GM18505 (cell line): ENCODE data around the gene TBC1D1.

ENCODE experiments used
- ATAC-seq: cut with Tn5 transposase; IDR thresholded peaks from one replicate; pipeline ENCODE4 v1.9.1; 2021; ENCODE audit not compliant: unreplicated experiment
- POLR2A ChIP-seq: IDR thresholded peaks from 4 replicates; pipeline ENCODE4 v1.6.1; 2011; ENCODE audit warnings: borderline replicate concordance; ENCODE audit not compliant: insufficient read depth, insufficient read length; ENCODE audit errors: extremely low read depth

TBC1D1 gene

DNA sequence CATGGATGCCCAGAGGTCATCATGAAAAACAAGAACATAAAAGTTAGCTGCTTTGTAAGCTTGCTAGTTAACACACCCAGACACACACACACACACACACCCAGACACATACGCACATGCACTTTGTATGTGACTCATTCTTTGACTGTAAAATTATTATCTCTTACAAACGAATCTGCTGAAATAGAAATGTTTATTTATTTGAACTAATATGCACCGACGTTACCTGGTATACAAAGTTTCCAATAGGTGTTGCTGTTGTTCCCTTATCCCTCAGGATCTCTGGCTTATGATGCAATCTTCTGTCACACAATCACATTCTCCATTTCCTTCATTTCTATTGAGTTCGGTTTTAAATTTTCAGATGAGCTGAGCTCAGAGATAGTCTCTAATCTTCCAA lies 278.6 kb downstream of the TBC1D1 start:
- no peak for ATAC-seq
- TF ChIP-seq POLR2A: no peak

DNA sequence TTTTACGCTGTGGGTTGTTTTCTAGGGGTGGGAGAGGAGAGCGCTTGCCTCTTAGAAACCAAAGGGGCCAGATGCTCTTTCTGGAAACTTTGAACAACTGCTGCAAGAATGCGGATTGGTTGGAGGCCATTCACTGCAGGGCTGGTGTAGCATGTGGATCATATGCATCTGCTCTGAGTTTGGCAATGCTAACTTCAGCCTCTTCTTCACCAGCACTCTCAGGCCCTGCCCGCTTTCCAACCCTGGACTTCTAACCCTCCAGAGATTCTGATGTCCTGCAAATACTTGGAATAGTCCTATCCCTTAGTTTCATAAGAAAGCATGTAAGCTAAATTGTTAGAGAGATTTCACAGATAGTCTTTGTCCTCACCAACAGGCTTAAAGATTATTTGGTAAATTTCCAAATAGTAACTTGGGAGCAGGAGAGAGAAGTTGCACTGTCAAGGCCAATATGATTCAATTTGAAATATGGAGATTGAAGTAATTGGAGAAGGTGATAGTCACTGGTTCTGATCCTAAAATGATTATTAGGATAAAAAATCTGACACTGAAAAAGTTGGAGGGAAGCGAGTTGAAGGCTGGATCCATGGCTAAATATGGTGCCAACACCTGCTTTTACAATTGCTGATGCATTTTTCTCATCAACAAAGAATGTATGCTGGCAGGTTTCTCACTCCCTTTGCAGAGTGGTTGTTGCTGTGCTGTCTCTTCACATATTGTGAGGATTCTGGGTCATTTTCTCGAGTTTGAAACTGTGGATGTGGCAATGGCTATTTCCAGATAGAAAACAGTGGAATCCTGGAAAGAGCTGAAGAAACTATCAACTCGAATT lies 279.7 kb downstream of the TBC1D1 start:
- ATAC-seq: no peak
- no peak for TF ChIP-seq POLR2A

DNA sequence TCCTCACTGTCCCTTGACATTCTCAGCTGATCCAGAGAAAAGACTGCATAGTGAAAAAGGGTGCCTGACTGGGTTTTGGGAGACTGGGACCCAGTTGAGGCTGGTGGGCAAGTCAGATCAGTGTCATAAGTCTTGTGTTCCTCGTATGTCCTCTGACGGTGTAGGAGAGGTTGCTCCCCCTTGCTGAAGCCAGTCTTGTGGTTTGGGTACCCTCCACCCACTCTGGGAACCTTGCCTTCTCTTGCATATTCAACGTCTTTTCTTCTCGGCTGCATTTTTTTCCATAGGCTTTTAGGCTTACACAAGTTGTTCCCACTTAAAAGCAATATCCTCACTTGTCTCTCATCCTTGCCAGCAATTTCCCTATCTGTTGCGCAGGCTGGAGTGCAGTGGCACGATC lies 281.2 kb downstream of the TBC1D1 start:
- no peak for TF ChIP-seq POLR2A
- no peak for ATAC-seq

DNA sequence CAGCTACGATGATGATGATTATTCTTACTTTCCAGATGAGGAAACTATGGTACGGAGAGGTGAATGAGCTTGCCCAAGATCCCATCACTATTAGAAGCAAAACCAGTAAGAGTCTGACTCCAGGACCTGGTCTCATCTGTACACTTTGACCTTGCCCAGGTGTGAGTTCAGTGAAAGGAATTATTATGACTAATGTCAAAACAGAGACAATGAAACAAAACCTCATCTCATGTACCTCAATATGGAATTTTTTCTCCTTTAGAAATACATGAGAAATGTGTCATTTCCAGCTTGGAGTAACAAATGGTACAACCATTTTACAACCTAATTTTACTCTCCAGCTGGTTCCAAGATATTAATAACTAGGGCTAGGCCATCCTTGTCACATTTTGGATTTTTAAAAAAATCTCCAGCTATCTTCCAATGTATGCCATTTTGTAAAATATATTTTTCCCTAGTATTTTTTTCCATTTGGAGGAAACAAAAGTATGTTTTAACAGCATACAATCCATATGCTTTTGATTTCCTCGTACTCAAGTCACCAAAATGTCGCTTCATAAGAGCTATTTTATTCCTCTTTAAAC lies 283.1 kb downstream of the TBC1D1 start:
- ATAC-seq: no peak
- no peak for TF ChIP-seq POLR2A

DNA sequence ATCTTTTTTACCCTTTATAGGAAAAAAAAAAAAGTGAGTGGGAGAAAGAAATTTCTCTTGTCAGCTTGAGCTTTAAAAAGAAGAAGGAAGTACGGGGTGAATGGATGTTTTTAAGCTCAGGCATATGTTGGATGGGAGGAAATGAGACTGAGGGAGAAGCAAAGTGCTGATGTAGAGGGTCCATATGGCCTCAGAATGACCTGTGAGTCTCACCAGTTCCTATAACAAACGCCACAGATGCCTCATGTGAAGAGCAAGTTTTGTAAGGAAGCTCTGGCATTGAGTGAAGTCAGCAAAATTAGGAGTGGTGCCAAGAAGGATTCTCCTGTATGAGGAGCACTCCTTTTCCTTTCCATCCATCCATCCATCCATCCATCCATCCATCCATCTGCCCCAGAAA lies 283.9 kb downstream of the TBC1D1 start:
- no peak for TF ChIP-seq POLR2A
- no peak for ATAC-seq

DNA sequence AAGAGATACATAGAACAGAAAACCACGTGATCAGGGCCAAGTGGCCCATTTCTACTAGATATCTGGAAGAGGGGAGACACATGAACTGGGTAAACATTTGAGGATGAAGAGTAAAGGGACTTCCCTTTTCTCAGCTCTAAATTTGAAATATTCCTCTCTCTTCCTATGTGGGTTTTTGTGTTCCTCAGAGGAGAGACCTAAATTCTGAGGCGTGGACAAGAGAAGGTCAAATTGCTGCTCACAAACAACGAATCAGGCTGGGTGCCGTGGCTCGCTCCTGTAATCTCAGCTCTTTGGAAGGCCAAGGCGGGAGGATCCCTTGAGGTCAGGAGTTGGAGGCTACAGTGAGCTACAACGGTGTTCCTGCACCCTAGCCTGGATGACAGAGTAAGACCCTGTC lies 285.3 kb downstream of the TBC1D1 start:
- ATAC-seq: no peak
- no peak for TF ChIP-seq POLR2A

DNA sequence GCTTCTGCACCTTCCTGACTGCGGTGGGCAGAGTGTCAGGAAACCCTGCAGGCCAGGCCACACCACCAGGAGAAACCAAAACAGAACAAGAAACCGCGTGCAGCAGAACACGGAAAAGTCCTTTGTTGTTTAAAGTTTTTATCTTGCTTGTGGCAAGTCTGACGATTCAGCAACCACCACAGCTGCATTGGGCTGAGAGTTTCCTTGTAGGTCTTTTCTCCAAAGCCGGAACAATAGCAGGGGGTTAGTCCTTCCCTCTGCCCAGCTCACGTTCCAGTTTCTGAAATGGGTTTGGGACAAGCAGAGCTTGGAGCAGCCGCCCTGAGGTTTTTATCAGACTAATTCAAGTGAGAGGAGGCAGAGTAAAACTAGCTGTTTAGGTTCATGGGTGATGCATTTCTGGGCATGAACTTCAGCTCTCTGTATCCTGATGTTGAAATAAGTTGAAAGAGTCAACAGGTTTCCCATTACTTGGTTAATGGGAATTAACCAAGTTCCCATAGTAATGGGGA lies 286.2 kb downstream of the TBC1D1 start:
- no peak for ATAC-seq
- no peak for TF ChIP-seq POLR2A

DNA sequence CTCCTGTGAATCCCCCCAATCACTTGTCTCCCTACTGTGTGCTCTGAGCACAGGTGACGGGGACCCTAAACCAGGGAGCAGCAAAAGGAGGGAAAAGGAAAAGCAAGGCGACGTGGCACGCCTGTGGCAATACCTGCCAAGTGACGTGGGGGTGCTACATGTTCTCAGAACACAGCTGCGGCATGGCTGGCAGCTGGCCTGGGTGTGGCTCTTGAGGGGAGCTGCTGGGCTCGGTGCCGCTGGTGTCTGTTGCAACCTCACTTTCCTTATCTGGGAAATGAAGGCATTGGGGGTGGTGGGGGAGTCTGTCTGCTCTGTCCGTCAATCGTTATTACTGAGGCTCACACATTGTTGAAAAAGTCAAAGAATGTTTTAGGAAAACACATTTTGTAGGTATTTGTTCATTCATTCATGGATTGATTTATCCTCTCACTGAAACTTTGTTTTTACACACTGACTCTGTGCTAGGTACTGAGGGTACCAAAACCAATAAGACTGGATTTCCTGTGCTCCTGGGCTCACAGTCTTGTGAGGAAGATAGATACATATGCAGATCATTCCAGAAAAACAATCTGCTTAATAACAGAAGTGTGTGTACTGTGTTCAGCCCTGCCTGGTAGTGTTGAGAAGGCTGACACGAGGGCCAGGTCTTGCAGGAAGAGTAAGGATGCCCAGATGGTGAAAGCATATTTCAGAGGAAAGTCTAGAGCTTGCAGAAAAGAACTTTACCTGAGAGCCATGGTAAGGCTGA lies 286.9 kb downstream of the TBC1D1 start:
- TF ChIP-seq POLR2A: no peak
- ATAC-seq: no peak

DNA sequence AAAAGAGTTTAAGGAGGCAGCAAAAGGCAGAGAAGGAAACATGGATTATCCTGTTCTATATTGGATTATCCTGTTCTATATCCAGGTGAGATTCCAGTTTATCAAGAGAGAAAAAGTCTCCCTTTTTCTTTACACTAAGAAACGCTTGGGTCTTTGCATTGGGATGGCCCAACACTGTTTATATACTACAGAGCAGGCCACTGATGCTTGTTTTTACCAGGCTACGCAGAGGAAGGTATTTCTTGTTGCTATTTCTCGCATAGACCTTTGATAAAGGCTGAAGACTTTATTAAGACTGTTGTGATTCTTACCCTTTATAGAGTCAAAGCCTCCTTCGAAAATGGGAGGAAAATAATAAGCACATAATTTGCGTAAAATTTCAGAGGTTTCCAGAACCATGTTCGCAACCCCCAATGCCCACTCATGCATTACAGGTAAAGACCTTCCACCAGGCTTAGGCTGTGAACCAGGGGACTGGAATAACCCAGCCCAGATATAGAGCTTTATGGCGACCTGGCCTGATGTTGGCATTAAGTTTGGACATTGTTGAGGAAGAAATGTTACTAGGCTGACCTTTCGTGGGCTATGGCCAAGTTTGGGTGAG lies 287.6 kb downstream of the TBC1D1 start:
- ATAC-seq: no peak
- no peak for TF ChIP-seq POLR2A

DNA sequence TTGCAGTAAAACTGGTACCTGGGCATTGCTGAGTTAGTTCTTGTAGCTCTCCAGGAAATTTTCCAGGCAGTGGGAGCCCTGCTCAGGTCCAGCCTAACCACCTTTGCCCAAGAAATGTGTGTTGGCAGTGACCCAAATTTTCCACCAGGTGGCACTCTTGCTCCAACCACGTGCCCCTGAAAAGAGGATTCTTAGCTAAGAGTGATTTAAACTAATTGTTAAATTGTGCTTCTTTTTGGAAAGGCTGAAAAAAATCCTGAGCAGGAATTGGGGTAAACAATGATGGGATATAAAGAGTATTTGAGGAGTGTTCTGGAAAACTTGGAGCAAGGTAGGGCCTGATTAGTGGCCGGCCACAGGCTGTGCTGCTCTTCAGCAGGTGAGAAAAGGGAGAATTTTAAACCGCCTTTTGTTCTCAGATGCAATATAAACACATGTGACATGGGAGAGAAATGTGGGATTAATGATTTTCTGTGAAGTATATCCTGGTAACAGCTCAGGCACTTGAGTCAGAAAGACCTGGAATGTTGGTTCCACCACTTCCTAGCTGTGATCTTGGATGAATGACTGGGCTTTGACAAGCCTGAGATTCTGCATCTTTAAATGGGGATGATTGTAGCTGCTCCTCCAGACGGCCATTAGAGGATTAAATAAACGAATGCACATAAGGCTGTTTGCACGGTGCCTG lies 288.9 kb downstream of the TBC1D1 start:
- no peak for ATAC-seq
- no peak for TF ChIP-seq POLR2A

DNA sequence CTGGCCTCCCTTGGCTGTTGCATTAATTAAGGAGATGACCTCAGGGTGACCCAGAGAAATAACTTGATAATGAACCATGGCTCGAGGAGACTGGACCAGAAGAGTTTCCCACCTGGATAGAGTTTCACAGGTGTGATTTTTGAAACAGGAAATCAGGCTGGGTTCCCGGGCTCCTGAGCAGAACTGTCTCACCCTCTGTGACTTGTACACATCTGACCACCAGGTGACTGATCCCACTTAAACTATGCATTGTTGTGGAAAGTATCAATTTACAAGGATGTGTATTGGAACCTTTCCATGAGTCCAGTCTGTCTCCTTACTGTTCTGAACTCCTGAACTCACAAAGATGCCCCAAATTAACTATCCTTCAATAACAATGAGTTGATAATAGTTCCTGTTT lies 289.6 kb downstream of the TBC1D1 start:
- ATAC-seq: no peak
- no peak for TF ChIP-seq POLR2A

DNA sequence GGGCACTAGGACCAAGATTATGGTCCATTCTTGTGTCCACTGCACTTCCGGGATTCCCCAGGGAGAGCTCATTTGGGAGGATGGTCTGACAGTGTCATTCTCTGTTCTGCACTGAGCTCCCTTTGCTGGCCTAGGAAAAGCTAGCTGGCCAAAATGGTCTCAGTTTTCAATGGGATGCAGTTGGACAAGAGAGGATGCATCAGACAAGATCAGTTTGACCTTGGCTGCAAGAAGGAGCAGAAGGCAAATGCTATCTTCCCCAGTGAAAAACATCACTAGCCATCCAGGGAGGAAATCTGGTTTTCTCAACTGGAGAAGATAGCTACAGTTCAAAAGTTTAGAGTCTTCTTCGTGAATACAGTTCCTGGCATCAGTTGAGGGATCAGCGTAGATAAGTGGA lies 290.4 kb downstream of the TBC1D1 start:
- TF ChIP-seq POLR2A: no peak
- ATAC-seq: no peak

DNA sequence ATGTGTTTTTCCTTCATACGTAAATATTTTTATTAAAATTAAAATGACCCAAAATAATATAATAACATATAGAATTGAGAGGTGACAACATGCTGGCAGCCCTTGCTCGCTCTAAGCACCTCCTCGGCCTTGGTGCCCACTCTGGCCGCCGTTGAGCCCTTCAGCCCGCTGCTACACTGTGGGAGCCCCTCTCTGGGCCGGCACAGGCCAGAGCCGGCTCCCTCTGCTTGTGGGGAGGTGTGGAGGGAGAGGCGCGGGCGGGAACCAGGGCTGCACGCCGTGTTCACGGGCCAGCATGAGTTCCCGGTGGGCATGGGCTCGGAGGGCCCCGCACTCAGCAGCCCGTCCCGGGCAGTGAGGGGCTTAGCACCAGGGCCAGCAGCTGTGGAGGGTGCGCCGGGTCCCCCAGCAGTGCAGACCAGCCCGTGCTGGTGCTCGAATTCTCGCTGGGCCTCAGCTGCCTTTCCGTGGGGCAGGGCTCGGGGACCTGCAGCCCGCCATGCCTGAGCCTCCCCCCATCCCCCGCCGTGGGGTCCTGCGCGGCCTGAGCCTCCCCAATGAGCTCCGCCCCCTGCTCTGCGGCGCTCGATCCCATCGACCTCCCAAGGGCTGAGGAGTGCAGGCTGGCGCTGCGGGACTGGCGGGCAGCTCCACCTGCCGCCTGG lies 291.6 kb downstream of the TBC1D1 start:
- TF ChIP-seq POLR2A: no peak
- ATAC-seq: no peak

DNA sequence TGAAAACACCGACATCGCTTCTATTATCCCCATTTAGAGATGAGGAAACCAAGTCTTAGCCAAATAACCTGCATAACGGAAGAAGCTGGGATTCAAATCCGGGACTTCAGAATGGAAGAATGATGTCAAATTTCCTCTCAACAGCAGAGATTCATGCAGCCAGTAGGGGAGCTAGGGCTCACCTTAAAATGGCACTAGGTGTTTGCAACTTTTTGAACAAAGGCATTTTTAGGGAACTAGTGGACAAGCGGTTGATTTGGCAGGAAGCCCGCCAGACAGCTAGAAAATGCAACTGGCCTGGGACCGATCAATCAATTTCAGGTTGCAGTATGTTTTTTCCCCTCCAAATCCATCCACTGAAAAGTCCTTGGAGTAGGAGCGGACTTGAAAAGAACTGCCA lies 293.5 kb downstream of the TBC1D1 start:
- no peak for ATAC-seq
- no peak for TF ChIP-seq POLR2A
